Measurements from ENCODE around the gene DLGAP5. TPM values are rescaled to one million over a fixed set of nuclear protein-coding genes. Genes with fewer than 3 reads are reported as not detected.

DLGAP5 gene
- polyA plus RNA-seq, 1 donor (not counting 4 experiments of a cell fraction or from before 2014, with no cell fraction given), result 15.3 TPM

- H2AFZ ChIP-seq (ENCODE audit: control insufficient read depth, low read length), result no peak overlapping the region
- no peak for FAIRE-seq
- no peak for DNase-seq (ENCODE audit: low read depth, low spot score)
- H3K27ac ChIP-seq (ENCODE audit: control insufficient read depth, insufficient read depth, low read length), result no peak overlapping the region
- dilution Hi-C loops (cut with MboI; ENCODE audit: extremely low pct_ligation_motif_present, low sequenced_read_pairs), result no loop called here
- H3K27me3 ChIP-seq (ENCODE audit: control insufficient read depth, extremely low read depth, insufficient read depth, low read length), result no peaks in the 10 kb centered on the region
- H3K79me2 ChIP-seq (ENCODE audit: control insufficient read depth, insufficient read depth, low read length), result peaks cover 85% of the 10 kb centered on the region
- H3K9ac ChIP-seq (ENCODE audit: control insufficient read depth, extremely low read depth, insufficient read depth, low read length), result no peak overlapping the region
- no peak overlapping the region for H3K4me3 ChIP-seq (ENCODE audit: control insufficient read depth in 2 of 3, extremely low read depth in 1 of 3, insufficient read depth in 2 of 3, low read depth in 1 of 3, low read length in 3 of 3)
- no peak overlapping the region for H3K4me2 ChIP-seq (ENCODE audit: control insufficient read depth, extremely low read depth, insufficient read depth, low read depth, low read length)
- H3K4me1 ChIP-seq (ENCODE audit: control insufficient read depth, extremely low read depth, insufficient read depth, low read length), result peaks cover 42% of the 10 kb centered on the region
- TF ChIP-seq, protein P1, sequence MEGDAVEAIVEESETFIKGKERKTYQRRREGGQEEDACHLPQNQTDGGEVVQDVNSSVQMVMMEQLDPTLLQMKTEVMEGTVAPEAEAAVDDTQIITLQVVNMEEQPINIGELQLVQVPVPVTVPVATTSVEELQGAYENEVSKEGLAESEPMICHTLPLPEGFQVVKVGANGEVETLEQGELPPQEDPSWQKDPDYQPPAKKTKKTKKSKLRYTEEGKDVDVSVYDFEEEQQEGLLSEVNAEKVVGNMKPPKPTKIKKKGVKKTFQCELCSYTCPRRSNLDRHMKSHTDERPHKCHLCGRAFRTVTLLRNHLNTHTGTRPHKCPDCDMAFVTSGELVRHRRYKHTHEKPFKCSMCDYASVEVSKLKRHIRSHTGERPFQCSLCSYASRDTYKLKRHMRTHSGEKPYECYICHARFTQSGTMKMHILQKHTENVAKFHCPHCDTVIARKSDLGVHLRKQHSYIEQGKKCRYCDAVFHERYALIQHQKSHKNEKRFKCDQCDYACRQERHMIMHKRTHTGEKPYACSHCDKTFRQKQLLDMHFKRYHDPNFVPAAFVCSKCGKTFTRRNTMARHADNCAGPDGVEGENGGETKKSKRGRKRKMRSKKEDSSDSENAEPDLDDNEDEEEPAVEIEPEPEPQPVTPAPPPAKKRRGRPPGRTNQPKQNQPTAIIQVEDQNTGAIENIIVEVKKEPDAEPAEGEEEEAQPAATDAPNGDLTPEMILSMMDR (optimal IDR thresholded peaks at IDR 0.05 in 1 of 3, IDR thresholded peaks at IDR 0.05 in 1 of 3, conservative IDR thresholded peaks at IDR 0.05 in 1 of 3; ENCODE audit: extremely low read depth in 1 of 3, insufficient read depth in 2 of 3, low read length in 3 of 3), result peak; percentile 12 to 44 (median 38)
- TF ChIP-seq EZH2 (IDR thresholded peaks at IDR 0.05; ENCODE audit: low read length), result no peak
- peaks cover 10 to 30% of the 10 kb centered on the region in 2 experiments for H3K36me3 ChIP-seq (ENCODE audit: control insufficient read depth in 2 of 2, extremely low read depth in 1 of 2, insufficient read depth in 2 of 2, low read length in 2 of 2)
- H4K20me1 ChIP-seq (ENCODE audit: control insufficient read depth, extremely low read depth, insufficient read depth, low read length), result peaks cover 7% of the 10 kb centered on the region
- no peaks in the 10 kb centered on the region for H3K9me3 ChIP-seq (ENCODE audit: control insufficient read depth, low read depth, low read length)
- H3K9me1 ChIP-seq (ENCODE audit: control insufficient read depth, extremely low read depth, insufficient read depth, low read length), result peaks cover 5% of the 10 kb centered on the region
Observed at GRCh38 chr14:55133416-55133815, 58.0 kb downstream of the DLGAP5 start.

- dilution Hi-C loops (cut with MboI; ENCODE audit: extremely low pct_ligation_motif_present, low sequenced_read_pairs), result no loop called here
Observed at GRCh38 chr14:55131370-55132137, 59.8 kb downstream of the DLGAP5 start.

More at GRCh38 chr14:55131370-55132137, 59.8 kb downstream of the DLGAP5 start:
- FAIRE-seq (peak; percentile 59), DNase-seq (ENCODE audit: low read depth, low spot score) (no peak)
- Histone ChIP-seq H2AFZ (ENCODE audit: control insufficient read depth, low read length) (no peak overlapping the region), H3K27ac (ENCODE audit: control insufficient read depth, insufficient read depth, low read length) (peak overlapping the region; percentile 92), H3K9ac (ENCODE audit: control insufficient read depth, extremely low read depth, insufficient read depth, low read length) (peak overlapping the region; percentile 4), H4K20me1 (ENCODE audit: control insufficient read depth, extremely low read depth, insufficient read depth, low read length) (peaks cover 4% of the 10 kb centered on the region), H3K9me1 (ENCODE audit: control insufficient read depth, extremely low read depth, insufficient read depth, low read length) (peaks cover 5% of the 10 kb centered on the region), H3K9me3 (ENCODE audit: control insufficient read depth, low read depth, low read length) (no peaks in the 10 kb centered on the region), H3K4me2 (ENCODE audit: control insufficient read depth, extremely low read depth, insufficient read depth, low read depth, low read length) (peak overlapping the region; percentile 97), H3K27me3 (ENCODE audit: control insufficient read depth, extremely low read depth, insufficient read depth, low read length) (no peaks in the 10 kb centered on the region), H3K79me2 (ENCODE audit: control insufficient read depth, insufficient read depth, low read length) (peaks cover 68% of the 10 kb centered on the region), H3K4me3 (ENCODE audit: control insufficient read depth in 2 of 3, extremely low read depth in 1 of 3, insufficient read depth in 2 of 3, low read depth in 1 of 3, low read length in 3 of 3) (peak overlapping the region; percentile 2 to 85 (median 3)), H3K36me3 (ENCODE audit: control insufficient read depth in 2 of 2, extremely low read depth in 1 of 2, insufficient read depth in 2 of 2, low read length in 2 of 2) (peaks cover 0 to 24% of the 10 kb centered on the region in 2 experiments), H3K4me1 (ENCODE audit: control insufficient read depth, extremely low read depth, insufficient read depth, low read length) (peaks cover 49% of the 10 kb centered on the region)
- TF ChIP-seq, protein P1 (optimal IDR thresholded peaks at IDR 0.05 in 1 of 3, IDR thresholded peaks at IDR 0.05 in 1 of 3, conservative IDR thresholded peaks at IDR 0.05 in 1 of 3; ENCODE audit: extremely low read depth in 1 of 3, insufficient read depth in 2 of 3, low read length in 3 of 3), result peak; percentile 18 to 30 (median 21)
- no peak for TF ChIP-seq EZH2 (IDR thresholded peaks at IDR 0.05; ENCODE audit: low read length)
